GM21447 (cell line): ENCODE results near the gene CCN5.
"Not testable (repeated sequence)": the region's sequence is repeated elsewhere in the genome, so short reads cannot be mapped to it uniquely, and the experiment has no call there.

ENCODE experiments used
- ATAC-seq: cut with Tn5 transposase; IDR thresholded peaks from one replicate; pipeline ENCODE4 v1.9.1; 2021; ENCODE audit not compliant: unreplicated experiment

The CCN5 gene

GRCh38 chr20:44694159-44694558 lies 21.0 kb upstream of the CCN5 start:
- no peak for ATAC-seq

GRCh38 chr20:44695295-44695673 lies 19.9 kb upstream of the CCN5 start:
- no peak for ATAC-seq

GRCh38 chr20:44695674-44696300 lies 19.4 kb upstream of the CCN5 start:
- no peak for ATAC-seq

- no peak for ATAC-seq
Measured at GRCh38 chr20:44696315-44696714, 18.9 kb upstream of the CCN5 start.

GRCh38 chr20:44697041-44697440 lies 18.1 kb upstream of the CCN5 start:
- ATAC-seq: not testable (repeated sequence)

GRCh38 chr20:44698351-44698750 lies 16.8 kb upstream of the CCN5 start:
- ATAC-seq: no peak

- no peak for ATAC-seq
Measured at GRCh38 chr20:44700306-44700705, 14.9 kb upstream of the CCN5 start.

GRCh38 chr20:44701118-44701857 lies 13.9 kb upstream of the CCN5 start:
- no peak for ATAC-seq

GRCh38 chr20:44701858-44702256 lies 13.3 kb upstream of the CCN5 start:
- ATAC-seq: no peak

GRCh38 chr20:44702776-44703175 lies 12.4 kb upstream of the CCN5 start:
- peak; percentile 61 for ATAC-seq

GRCh38 chr20:44703183-44703925 lies 11.8 kb upstream of the CCN5 start:
- no peak for ATAC-seq

GRCh38 chr20:44703956-44704488 lies 11.1 kb upstream of the CCN5 start:
- ATAC-seq: no peak

GRCh38 chr20:44704551-44704971 lies 10.6 kb upstream of the CCN5 start:
- no peak for ATAC-seq

- no peak for ATAC-seq
Measured at GRCh38 chr20:44705364-44706094, 9.6 kb upstream of the CCN5 start.

- ATAC-seq: no peak
Measured at GRCh38 chr20:44706301-44707017, 8.7 kb upstream of the CCN5 start.

- no peak for ATAC-seq
Measured at GRCh38 chr20:44707018-44707579, 8.1 kb upstream of the CCN5 start.

GRCh38 chr20:44709380-44709779 lies 5.8 kb upstream of the CCN5 start:
- no peak for ATAC-seq

GRCh38 chr20:44709797-44710196 lies 5.4 kb upstream of the CCN5 start:
- no peak for ATAC-seq

- ATAC-seq: no peak
Measured at GRCh38 chr20:44711237-44711636, 3.9 kb upstream of the CCN5 start.

- ATAC-seq: no peak
Measured at GRCh38 chr20:44714102-44714700, 968 bp upstream of the CCN5 start.
